Ovary (tissue), 3 donors: Measurements from ENCODE around the gene ALX4.

ENCODE experiments used
- POLR2A ChIP-seq: fragments of 450-650 bp; IDR thresholded peaks from one replicate; pipeline ENCODE4 v1.6.1; 2017; ENCODE audit warnings: antibody characterized with exemption, mild to moderate bottlenecking, moderate library complexity
- TF ChIP-seq, protein P1 (sequence below), 3 donors: fragments of 450-650 bp in 2 of 3; fragments of 200-600 bp in 1 of 3; IDR thresholded peaks; one replicate each; pipeline versions ENCODE4 v1.5.1 to v1.8.0; 2016 to 2022; ENCODE audit warnings: antibody characterized with exemption in 3 of 3, mild to moderate bottlenecking in 1 of 3
- donor health status: DM: no; HTN: no; CAD: no.

DNA sequence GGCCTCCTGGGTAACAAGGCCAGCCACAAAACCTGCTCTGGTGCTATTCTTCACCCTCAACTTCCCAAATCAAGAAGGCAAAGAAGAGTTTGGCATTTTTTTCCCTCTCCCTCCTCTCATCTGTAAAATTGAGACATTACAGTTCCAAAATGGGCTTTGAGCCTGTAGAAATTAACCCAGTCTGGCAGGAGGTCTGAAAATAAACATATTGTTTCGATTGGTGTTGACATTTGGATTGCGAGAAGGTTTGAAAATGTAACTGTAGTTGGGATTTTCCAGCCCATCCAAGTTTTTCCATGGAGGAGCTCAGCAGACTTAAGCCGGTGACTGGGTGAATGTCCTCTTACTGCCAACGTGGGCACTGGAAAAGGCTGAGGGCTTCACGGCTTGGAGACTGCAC, 35.0 kb upstream of the ALX4 start:
- TF ChIP-seq, protein P1, sequence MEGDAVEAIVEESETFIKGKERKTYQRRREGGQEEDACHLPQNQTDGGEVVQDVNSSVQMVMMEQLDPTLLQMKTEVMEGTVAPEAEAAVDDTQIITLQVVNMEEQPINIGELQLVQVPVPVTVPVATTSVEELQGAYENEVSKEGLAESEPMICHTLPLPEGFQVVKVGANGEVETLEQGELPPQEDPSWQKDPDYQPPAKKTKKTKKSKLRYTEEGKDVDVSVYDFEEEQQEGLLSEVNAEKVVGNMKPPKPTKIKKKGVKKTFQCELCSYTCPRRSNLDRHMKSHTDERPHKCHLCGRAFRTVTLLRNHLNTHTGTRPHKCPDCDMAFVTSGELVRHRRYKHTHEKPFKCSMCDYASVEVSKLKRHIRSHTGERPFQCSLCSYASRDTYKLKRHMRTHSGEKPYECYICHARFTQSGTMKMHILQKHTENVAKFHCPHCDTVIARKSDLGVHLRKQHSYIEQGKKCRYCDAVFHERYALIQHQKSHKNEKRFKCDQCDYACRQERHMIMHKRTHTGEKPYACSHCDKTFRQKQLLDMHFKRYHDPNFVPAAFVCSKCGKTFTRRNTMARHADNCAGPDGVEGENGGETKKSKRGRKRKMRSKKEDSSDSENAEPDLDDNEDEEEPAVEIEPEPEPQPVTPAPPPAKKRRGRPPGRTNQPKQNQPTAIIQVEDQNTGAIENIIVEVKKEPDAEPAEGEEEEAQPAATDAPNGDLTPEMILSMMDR (IDR thresholded peaks at IDR 0.05), result no peak
- TF ChIP-seq POLR2A, result no peak
